Endothelial cell of umbilical vein (primary cell): ENCODE results near the gene NLRP8. TPM values are rescaled to one million over a fixed set of nuclear protein-coding genes. Genes with fewer than 3 reads are reported as not detected.

Source experiments
- BruUV-seq: library from RNA; stranded (reverse); fragments of 400-500 nt; replicated peaks from 2 replicates; lab custom pipeline; 2021; lab: Mats Ljungman, UMichigan
- CTCF ChIA-PET: fragments of 300-600, 350-600 bp; sonication (Branson Sonifier 250); formaldehyde crosslinking; loops from one replicate; lab custom pipeline; 2021; ENCODE audit warnings: antibody characterized with exemption, inconsistent platforms; lab: Charles Lee
- POLR2A ChIA-PET: fragments of 300-600, 350-600 bp; sonication (Branson Sonifier 250); formaldehyde crosslinking; loops from one replicate; lab custom pipeline; 2021; ENCODE audit warnings: antibody characterized with exemption, inconsistent platforms; lab: Charles Lee
- DNase-seq: peaks from one replicate; pipeline ENCODE4 v3.0.0-alpha.2; 2011; ENCODE audit warnings: low read depth, low spot score
- FAIRE-seq: peaks from 2 replicates; lab custom pipeline; 2011; peaks lifted over from hg19 to GRCh38; lab: Jason Lieb, UNC
- H2AFZ ChIP-seq: 2 replicates; pipeline ENCODE4 v1.6.0; 2012; ENCODE audit warnings: low read depth, low read length, control low read depth, inconsistent platforms
- H3K27ac ChIP-seq: 2 replicates; pipeline ENCODE4 v1.5.1; 2011; ENCODE audit warnings: low read depth, mild to moderate bottlenecking, control low read depth, low read length, moderate library complexity; ENCODE audit not compliant: insufficient read depth
- H3K27me3 ChIP-seq, 2 experiments: 2 replicates each; pipeline versions ENCODE4 v1.6.0 to v1.6.1; 2011; ENCODE audit warnings: low read length in 2 of 2, mixed read lengths in 1 of 2; ENCODE audit not compliant: control insufficient read depth in 2 of 2, insufficient read depth in 2 of 2
- H3K36me3 ChIP-seq, 2 experiments: 2 replicates in 1 of 2; 3 replicates in 1 of 2; pipeline ENCODE4 v1.5.1; 2011; ENCODE audit warnings: low read length in 2 of 2, mild to moderate bottlenecking in 1 of 2, moderate library complexity in 1 of 2; ENCODE audit not compliant: control insufficient read depth in 2 of 2, insufficient read depth in 2 of 2; ENCODE audit errors: extremely low read depth in 1 of 2
- H3K4me1 ChIP-seq: 3 replicates; pipeline ENCODE4 v1.5.1; 2011; ENCODE audit warnings: mild to moderate bottlenecking, low read length; ENCODE audit not compliant: control insufficient read depth, insufficient read depth; ENCODE audit errors: extremely low read depth
- H3K4me2 ChIP-seq: 2 replicates; pipeline ENCODE4 v1.6.1; 2011; ENCODE audit warnings: low read length, control low read depth, mixed read lengths; ENCODE audit not compliant: insufficient read depth
- H3K4me3 ChIP-seq, 3 experiments: fragments of 200-600 bp in 1 of 3; sonication (generic), shearing (Covaris generic) in 1 of 3; replicated peaks in 1 of 3; 2 replicates each; pipeline ENCODE4 v1.5.1; 2011 to 2016; ENCODE audit warnings: control low read depth in 3 of 3, low read length in 3 of 3, mild to moderate bottlenecking in 2 of 3, inconsistent platforms in 1 of 3, low read depth in 1 of 3, moderate library complexity in 1 of 3; ENCODE audit not compliant: insufficient read depth in 1 of 3
- H3K79me2 ChIP-seq: 2 replicates; pipeline ENCODE4 v1.6.0; 2012; ENCODE audit warnings: low read length, inconsistent platforms; ENCODE audit not compliant: control insufficient read depth, insufficient read depth
- H3K9ac ChIP-seq: replicated peaks from 2 replicates; pipeline ENCODE3; 2011; ENCODE audit warnings: low read length, control low read depth; ENCODE audit not compliant: insufficient read depth; ENCODE audit errors: extremely low read depth
- H3K9me1 ChIP-seq: replicated peaks from 3 replicates; pipeline ENCODE4 v1.6.0; 2011; ENCODE audit warnings: mild to moderate bottlenecking, low read length; ENCODE audit not compliant: control insufficient read depth, insufficient read depth; ENCODE audit errors: extremely low read depth
- H3K9me3 ChIP-seq: replicated peaks from 2 replicates; pipeline ENCODE4 v1.5.1; 2012; ENCODE audit warnings: low read length, inconsistent platforms; ENCODE audit not compliant: control insufficient read depth, insufficient read depth
- H4K20me1 ChIP-seq: replicated peaks from 2 replicates; pipeline ENCODE3; 2011; ENCODE audit warnings: mild to moderate bottlenecking, low read length; ENCODE audit not compliant: control insufficient read depth, insufficient read depth; ENCODE audit errors: extremely low read depth
- EZH2 ChIP-seq: IDR thresholded peaks from 2 replicates; pipeline ENCODE4 v1.6.1; 2012; ENCODE audit warnings: borderline replicate concordance, low read depth, mild to moderate bottlenecking, moderate library complexity, low read length, inconsistent platforms; ENCODE audit not compliant: severe bottlenecking
- FOS ChIP-seq: IDR thresholded peaks from 2 replicates; pipeline ENCODE4 v1.6.1; 2011; ENCODE audit warnings: mild to moderate bottlenecking, low read length, moderate library complexity, borderline replicate concordance; ENCODE audit not compliant: insufficient read depth
- GATA2 ChIP-seq: IDR thresholded peaks from 2 replicates; pipeline ENCODE4 v1.7.0; 2011; ENCODE audit warnings: low read depth, mild to moderate bottlenecking, moderate library complexity, mixed read lengths, low read length; ENCODE audit not compliant: insufficient read length, insufficient read depth
- JUN ChIP-seq: IDR thresholded peaks from 2 replicates; pipeline ENCODE4 v1.6.1; 2011; ENCODE audit warnings: borderline replicate concordance, low read depth; ENCODE audit not compliant: insufficient read length, insufficient read depth
- MAX ChIP-seq: IDR thresholded peaks from 2 replicates; pipeline ENCODE4 v1.6.1; 2011; ENCODE audit not compliant: insufficient read depth, insufficient read length
- MYC ChIP-seq: IDR thresholded peaks from one replicate; pipeline ENCODE4 v1.6.1; 2011; ENCODE audit warnings: mild to moderate bottlenecking, low read depth, low read length
- POLR2A ChIP-seq: IDR thresholded peaks from 2 replicates; pipeline ENCODE4 v1.6.1; 2012; ENCODE audit warnings: low read depth, mild to moderate bottlenecking, control low read depth, low read length
- POLR2AphosphoS5 ChIP-seq: IDR thresholded peaks from 2 replicates; pipeline ENCODE4 v1.6.1; 2012; ENCODE audit warnings: low read depth, mild to moderate bottlenecking, control low read depth, low read length, moderate library complexity; ENCODE audit not compliant: insufficient read depth
- dilution Hi-C: fragments of 300-500 bp; cut with MboI; formaldehyde crosslinking; loops from one replicate; pipeline ENCODE4 v1.15.0; 2019; ENCODE audit warnings: low sequenced_read_pairs; ENCODE audit not compliant: extremely low pct_ligation_motif_present
- intact Hi-C: fragments of 100-400 bp; cut with micrococcal nuclease; formaldehyde crosslinking; loops from one replicate; pipeline ENCODE4 v1.10.0; 2022
- polyA plus RNA-seq, 4 experiments: library from polyadenylated mRNA; depleted of rRNA in 3 of 4; stranded (reverse) in 3 of 4; unstranded in 1 of 4; fragments of >200 nt; gene quantifications; 2 replicates each; pipeline versions ENCODE4 v1.2.1 to v1.2.3, GENCODE V29; 2011 to 2012; ENCODE audit warnings: missing spikeins in 1 of 4
- total RNA-seq: library from RNA; stranded (reverse); gene quantifications from 2 replicates; pipeline ENCODE4 v1.2.3, GENCODE V29; 2021
- TF ChIP-seq, protein P1 (sequence below), 2 donors: IDR thresholded peaks; 1 replicate in 1 of 2; 2 replicates in 1 of 2; pipeline ENCODE4 v1.5.1; 2011; ENCODE audit warnings: low read length in 2 of 2, mild to moderate bottlenecking in 2 of 2, moderate library complexity in 2 of 2, control low read depth in 1 of 2, inconsistent platforms in 1 of 2, low read depth in 1 of 2; ENCODE audit not compliant: insufficient read depth in 1 of 2; ENCODE audit errors: extremely low read depth in 1 of 2

The NLRP8 gene
- total and polyA plus RNA-seq, 2 donors (not counting 3 experiments of a cell fraction or from before 2014, with no cell fraction given) = not detected

DNA sequence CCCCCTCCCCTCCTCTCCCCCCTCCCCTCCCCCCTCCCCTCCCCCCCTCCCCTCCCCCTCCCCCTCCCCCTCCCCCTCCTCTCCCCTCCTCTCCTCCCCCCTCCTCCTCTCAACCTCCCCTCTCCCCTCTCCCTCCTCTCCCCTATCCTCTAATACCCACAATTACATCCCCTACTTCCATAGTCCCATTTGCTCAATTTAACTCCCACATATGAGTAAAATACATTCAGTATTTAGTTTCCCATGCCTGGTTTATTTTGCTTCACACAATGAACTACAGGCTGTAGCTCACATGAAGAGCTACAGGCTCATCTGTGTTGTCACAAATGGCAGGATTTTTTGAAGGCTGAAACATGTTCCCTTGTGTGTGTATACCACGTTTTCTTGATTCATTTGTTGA is 45.9 kb downstream of the NLRP8 start:
- no peaks in the 10 kb centered on the region for H3K9me3 ChIP-seq
- no TSS peak for BruUV-seq
- no peak for TF ChIP-seq JUN
- no peak for TF ChIP-seq POLR2A
- no peak for TF ChIP-seq MYC
- no peak for TF ChIP-seq FOS
- no peak for TF ChIP-seq GATA2
- TF ChIP-seq, protein P1, sequence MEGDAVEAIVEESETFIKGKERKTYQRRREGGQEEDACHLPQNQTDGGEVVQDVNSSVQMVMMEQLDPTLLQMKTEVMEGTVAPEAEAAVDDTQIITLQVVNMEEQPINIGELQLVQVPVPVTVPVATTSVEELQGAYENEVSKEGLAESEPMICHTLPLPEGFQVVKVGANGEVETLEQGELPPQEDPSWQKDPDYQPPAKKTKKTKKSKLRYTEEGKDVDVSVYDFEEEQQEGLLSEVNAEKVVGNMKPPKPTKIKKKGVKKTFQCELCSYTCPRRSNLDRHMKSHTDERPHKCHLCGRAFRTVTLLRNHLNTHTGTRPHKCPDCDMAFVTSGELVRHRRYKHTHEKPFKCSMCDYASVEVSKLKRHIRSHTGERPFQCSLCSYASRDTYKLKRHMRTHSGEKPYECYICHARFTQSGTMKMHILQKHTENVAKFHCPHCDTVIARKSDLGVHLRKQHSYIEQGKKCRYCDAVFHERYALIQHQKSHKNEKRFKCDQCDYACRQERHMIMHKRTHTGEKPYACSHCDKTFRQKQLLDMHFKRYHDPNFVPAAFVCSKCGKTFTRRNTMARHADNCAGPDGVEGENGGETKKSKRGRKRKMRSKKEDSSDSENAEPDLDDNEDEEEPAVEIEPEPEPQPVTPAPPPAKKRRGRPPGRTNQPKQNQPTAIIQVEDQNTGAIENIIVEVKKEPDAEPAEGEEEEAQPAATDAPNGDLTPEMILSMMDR (IDR thresholded peaks at IDR 0.05; ENCODE audit: extremely low read depth in 1 of 2, insufficient read depth in 1 of 2, low read depth in 1 of 2, low read length in 2 of 2) = no peak
- no peak for TF ChIP-seq POLR2AphosphoS5
- TF ChIP-seq EZH2 = no peak
- TF ChIP-seq MAX = no peak
- intact Hi-C loops (no loop called here), dilution Hi-C loops (no loop called here)
- CTCF ChIA-PET = no interaction called here
- H3K9ac ChIP-seq = no peak overlapping the region
- no peak overlapping the region for H2AFZ ChIP-seq
- no peaks in the 10 kb centered on the region for H3K27me3 ChIP-seq
- no peak overlapping the region for H3K27ac ChIP-seq
- no peaks in the 10 kb centered on the region for H4K20me1 ChIP-seq
- H3K36me3 ChIP-seq = no peaks in the 10 kb centered on the region
- no peak for DNase-seq
- no peaks in the 10 kb centered on the region for H3K4me1 ChIP-seq
- no peak overlapping the region for H3K4me3 ChIP-seq
- POLR2A ChIA-PET = no interaction called here
- no peaks in the 10 kb centered on the region for H3K9me1 ChIP-seq
- H3K79me2 ChIP-seq = no peaks in the 10 kb centered on the region
- no peak overlapping the region for H3K4me2 ChIP-seq
- no peak for FAIRE-seq
